NCI-H146 treated with DMSO at 0.1 percent for 48 hours (cell line): ENCODE results near the gene INPP4B.

Experiments used
- DNase-seq: peaks from one replicate; lab custom pipeline; 2025; ENCODE audit not compliant: unreplicated experiment; lab: John Stamatoyannopoulos, UW

The INPP4B gene

DNA sequence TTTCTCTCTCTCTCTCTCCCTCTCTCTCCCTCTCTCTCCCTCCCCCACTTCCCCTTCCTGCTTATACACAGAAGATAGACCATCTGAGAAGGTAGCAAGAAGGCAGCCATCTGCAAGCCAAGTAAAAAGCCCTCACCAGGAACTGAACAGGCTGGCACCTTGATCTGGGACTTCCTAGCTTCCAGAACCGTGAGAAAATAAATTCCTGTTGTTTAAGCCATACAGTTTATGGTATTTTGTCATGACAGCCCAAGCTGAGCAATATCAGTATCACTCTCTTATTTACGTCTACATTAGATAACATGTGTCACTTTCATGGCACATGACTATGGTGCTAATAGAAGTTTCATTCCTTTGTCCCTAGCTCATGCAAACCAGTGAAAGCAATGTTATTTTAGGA, 581.1 kb downstream of the INPP4B start:
- no peak for DNase-seq

DNA sequence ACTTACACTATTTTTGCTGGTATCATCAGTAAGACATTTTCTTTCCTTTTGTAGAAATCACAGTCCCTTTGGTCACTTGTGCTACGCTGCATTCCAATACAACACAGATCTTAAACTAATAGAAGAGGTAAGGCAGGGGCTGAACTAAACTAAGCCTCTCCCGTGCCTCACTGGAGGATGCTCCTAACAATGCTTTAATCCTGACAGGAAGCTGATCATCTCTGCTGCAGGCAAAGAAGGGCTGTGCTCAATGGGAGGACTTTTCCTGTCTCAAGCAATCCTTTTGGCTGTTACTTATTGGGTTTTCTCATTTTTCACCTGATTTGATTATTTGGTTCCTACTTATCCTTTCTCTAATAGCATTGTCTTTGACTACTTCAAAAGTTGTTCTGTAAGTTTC, 583.1 kb downstream of the INPP4B start:
- DNase-seq, result no peak

DNA sequence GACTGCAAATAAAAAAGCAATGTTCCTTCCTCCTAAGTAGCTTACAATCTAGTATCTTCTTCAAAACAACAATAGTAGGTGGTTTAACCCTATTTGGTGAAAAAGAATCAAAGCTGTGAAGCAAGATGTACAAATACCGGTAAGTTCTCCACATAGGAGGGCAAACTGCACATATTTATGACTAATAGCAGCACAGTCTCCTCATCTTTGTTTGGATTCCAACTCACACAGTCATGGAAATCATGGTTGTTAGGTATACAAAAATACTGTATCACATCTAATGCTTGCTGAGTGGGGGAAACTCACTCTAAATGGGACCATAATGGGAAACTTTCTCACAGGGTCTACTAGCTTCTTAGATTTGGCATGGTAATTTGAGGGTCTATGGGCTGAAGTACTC, 597.2 kb downstream of the INPP4B start:
- no peak for DNase-seq

DNA sequence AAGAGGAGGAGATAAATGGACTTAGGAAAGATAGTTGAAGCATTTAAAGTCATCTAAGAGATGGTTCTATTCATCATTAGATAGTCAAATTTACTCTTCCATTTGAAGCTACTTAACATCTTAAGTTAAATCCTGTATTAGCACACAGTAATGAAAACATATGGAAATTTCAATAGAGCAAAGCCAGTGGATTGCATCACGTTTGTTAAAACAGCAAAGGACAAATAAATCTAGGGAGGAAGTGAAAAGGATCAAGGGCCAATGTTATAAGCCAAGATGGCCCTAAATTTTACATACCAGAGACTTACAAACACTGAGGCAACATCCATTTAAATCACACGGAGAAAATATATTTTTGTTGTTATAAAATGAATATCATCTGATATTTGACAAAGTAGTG, 602.8 kb downstream of the INPP4B start:
- DNase-seq, result no peak

DNA sequence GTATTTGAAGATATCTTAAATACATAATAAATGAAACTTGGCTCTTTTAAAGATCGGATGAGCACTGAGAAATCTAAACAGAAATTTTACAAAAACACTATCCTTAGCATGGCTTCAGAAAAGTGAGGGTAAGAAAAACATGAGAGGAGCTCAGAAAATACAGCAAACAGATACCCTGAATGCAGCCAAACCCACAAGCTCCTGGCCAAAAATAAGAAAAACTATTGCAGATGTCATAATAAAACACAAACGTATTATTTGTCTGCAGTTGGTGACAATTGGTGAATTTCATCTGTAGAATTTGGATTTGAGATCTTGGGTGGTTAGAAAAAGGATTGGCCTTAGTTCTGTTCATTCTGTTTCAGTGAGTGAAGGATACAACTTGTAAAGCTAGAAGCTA, 603.9 kb downstream of the INPP4B start:
- no peak for DNase-seq

DNA sequence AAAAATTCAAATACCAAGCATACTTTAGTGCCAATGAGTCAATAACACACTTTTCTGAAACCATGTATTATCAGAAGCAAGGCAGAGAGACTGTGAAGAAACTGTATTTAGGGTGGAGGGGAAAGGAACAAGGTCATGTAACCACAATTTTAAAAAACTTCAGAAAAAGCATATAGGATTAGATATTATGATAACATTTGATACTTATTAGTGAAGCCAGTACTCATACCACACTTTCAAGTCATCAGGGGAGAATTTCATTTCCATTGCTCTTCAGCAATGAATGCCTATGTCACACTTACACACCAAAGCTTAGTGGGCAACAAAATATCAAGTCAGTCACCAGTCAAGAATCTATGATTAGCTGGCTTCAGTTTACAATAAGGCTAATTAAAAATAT, 607.5 kb downstream of the INPP4B start:
- no peak for DNase-seq

DNA sequence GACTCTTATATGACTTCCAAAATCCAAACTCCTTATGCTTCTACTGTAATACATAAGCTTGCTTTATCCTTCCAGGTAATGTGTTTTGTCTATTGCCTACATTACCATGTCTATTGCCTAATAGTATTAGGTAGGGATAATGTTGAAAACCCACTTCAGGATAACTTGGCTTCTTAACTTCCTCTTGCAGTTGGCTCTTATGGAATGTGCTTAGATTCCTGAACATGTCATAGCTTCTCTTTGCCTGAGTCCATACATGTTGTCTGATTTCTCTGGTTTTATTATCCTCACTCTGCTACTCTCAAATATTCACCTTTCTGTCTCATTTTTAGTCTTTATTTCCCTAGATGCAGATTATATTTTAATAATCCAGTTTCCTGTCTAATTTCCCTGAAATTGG, 609.8 kb downstream of the INPP4B start:
- DNase-seq, result no peak

DNA sequence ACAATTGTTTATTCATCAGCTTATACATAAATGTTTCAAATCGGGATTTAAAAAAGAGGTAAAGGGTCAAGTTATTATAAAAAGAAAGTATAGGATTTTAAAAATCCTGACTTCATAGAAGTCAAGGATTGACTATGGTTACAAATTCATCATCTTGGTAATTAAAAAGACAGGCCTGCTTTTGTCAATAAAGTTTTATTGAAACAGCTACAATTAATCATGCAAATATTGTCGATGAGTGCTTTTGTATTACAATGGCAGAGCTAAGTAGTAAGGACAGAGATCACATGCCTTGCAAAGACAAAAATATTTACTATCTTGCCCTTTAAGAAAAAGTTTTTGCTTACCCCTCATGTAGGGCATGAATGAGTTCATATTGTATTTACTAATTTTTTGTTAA, 614.3 kb downstream of the INPP4B start:
- DNase-seq, result no peak

DNA sequence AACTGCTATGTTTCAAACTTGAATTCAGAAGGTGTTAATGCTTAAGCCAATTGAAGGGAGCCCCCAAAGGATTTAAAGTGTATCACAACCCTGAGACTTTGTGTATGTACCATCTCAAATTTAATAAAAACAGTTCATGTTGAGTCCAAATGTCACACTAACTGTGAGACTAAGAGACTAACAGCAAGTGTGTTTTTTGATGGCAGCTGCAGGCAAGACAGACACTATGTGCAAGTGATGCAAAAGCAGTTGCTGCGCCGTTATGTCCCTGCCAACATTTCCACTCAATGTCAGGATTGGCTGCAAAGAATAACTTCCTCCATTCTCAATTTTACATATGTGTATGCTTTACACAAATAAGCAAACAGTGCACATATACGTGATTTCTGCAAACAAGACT, 615.1 kb downstream of the INPP4B start:
- DNase-seq, result no peak

DNA sequence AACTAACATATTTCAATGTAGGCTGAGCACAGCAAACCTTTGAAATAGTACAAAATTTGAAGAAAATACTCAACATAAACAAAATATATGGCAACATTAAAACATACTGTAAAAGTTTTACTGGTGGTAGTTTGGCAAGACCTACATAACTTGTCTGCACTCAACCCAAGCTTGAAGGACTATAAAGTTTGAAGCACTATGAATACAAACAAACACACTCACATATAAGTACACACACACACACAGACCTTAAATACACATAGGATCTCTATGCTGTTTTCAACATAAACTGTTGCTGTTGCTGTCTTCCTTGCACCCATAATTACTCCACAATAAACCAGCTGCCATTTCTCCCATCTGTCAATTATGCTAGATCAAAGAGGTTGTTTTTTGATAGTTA, 620.1 kb downstream of the INPP4B start:
- no peak for DNase-seq

DNA sequence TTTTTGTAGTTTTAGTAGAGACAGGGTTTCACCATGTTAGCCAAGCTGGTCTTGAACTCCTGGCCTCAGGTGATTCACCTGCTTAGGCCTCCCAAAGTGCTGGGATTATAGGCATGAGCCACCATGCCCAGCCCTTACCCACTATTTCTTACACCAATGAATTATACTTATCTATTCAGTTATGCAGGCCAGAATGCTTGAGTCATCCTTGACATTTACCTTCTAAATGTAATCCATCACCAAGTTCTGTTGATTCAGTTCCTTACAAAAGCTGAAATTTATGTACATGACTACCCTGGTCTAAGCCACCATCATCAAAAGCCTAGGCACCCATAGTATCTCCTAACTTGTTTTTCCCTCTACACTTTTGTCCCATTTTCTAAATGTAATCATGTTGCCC, 624.0 kb downstream of the INPP4B start:
- no peak for DNase-seq

DNA sequence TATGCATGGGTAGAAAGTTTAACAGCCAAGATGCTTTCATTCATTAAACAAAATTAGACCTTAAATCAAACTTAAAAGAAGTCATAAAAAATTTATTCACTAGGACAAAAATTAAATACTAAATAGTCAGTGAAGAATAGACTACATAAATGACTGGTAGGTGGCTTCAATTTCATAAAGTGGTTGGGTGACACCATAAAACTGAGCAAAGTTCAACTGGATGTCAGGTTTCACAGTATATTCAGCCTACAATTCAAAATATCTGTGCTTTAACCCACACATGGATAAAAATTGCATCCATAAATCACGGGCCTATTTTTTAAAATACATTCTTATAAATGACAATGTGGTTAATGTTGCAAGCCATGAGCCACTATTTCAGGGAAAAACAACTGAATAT, 627.4 kb downstream of the INPP4B start:
- DNase-seq, result no peak

DNA sequence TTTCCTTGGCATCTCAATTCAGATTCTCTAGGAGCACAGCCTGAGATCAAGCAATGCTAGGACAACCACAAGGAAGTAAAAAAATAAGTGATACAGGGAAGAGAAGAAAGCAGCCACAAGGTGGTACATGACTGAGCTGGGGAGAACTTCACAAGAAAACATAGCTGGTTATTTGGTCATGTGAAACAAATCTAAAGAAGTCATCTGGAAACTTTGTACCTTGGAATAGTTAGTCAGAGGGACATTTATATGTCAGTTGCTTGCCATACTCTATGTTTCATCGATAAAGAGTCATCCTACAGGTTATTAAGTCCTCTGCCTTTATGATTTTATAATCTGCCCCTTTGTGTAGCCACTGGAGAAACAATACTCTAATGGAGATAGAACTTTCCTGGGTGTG, 634.7 kb downstream of the INPP4B start:
- no peak for DNase-seq

DNA sequence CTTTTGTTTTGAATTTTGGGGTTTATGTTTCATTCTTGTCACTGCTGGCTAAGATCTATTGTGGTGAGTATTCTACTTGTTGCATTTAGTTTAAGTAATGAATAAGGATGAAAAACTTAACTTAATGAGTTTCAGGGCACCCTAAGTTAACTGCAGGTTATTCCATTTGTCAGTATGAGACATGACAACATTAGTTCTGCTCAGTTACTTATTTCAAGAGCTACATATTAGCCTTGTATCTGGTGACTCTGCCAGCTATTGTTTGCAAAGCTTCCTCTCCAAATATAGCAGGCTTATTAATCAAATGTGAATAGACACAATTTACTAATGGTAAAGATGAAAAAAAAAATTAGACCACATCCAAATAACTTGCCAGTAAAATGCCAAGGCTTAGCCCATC, 642.6 kb downstream of the INPP4B start:
- DNase-seq, result no peak

DNA sequence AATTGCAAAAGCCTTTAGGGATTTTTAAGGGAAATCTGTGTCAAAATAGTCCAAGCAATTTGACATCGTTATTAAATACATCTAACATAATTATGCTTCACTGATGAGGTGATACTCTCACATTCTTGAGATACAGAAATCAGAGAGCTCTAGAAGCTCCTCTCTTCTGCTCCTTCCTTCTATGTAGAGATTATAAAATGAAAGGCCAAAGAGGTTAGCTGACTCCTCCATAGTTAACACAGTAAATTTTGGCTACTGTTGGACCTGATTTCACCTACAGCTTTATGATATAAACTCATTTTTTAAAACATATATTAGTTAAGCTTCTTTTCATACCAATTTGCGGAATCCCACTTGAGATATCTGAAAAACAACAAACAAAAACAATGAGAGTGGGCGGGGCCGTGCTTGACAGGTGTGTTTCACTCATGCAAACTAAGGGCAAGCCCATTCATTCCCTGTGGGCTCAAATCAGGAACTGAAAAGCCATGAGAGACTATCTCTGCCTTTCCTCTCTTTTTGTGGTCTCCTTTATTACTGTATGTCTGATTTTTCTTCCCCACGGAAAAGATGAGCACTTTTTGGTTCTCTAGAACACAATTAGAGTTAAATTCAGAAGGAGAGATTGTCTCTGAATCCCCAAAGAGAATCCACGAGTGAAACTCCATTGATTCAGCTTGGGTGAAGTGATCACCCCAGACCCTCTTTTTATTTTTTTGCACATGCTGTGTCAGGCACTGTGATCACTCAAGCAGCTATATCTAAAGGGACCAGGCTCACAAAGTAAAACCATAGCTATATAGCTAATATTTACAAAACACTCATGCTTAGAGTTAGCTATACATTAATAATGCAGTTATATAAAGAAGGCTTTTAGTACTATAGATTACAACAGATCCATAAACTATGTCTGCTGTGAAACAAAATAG, 643.4 kb downstream of the INPP4B start:
- DNase-seq, result no peak

DNA sequence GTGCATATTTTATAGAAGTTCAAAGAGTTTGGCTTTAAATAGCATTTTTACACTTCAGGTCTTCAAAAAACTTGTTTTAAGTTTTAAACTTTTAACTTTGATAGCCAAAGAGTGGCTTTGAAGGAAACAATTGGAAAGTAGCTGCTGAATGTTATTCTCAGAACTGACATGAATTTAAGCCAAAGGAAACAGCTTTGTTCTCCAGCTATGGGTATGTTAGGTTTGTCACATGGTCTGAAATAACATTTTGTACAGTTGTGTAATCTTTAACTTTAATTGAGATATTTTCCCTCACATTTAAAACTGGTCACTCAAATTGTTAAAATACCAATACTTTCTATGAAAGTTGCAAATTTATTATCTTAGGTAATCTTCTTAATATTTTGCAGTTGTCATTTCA, 645.1 kb downstream of the INPP4B start:
- no peak for DNase-seq

DNA sequence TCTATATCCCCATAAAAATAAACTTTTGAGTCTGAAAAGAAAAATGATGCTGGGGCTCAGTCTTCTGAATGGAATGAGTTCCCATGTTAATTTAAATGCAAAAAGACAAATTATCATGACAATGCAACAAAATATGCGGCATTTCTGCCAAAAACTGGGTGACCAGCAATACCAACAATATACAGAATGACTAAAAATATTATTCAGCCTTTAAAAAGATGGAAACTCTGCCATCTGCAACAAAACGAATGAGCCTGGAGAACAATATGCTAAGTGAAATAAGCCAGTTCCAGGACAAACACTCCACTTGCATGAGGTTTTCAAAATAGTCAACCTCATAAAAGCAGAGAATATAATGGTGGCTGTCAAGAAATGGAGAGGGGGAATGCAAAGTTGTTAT, 651.2 kb downstream of the INPP4B start:
- no peak for DNase-seq

DNA sequence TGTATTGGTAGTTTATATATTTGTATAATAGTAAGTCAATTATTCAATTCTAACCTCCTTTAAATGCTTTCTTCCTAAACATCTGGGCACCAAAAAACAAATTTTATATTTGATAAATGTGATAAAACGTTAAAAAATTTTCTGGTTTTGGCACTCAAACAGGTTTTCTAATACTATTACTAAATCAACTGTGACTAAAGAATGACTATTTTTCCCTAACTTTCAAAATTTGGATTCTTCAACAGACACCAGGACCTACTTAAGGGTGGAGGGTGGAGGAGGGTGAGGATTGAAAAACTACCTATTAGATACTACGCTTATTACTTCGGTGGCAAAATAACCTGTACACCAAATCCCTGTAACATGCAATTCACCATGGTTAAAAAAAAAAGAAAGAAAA, 654.2 kb downstream of the INPP4B start:
- no peak for DNase-seq

DNA sequence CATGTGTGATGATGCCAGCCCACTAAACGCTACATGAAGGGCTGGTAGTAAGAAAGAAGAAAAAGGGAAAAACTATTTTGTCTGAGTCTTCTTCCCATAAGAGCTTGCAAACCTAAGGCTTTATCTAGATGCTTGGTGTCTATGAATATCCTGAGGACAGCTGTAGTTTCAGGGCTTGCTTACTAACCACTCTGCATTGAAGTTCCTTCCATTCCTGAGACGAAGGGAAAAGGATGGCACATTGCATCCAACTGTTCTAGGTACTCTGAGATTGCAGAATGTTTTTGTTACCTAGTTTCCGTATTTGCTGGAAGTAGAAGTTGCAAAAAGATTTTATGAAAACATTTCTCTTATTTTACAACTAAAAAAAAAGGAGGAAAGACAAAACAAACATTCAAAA, 665.1 kb downstream of the INPP4B start:
- DNase-seq, result no peak

DNA sequence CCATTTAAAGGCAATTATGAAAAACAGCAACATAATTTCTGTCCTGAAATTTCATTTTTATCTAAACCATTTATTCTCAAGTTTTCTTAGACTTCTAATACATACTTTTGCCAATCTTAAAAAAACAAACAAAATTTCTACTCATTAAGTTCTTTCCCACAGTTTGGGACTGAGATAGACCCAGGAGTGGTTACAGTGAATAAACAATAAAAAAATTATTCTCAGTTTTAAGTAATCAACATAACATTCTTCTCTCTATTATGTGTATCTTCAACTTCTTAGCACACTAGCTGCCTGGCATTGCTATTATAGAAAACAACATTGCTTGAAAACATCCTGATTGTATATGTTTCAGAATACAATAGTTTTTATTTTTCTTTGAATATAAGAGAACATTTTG, 676.9 kb downstream of the INPP4B start:
- DNase-seq, result no peak

DNA sequence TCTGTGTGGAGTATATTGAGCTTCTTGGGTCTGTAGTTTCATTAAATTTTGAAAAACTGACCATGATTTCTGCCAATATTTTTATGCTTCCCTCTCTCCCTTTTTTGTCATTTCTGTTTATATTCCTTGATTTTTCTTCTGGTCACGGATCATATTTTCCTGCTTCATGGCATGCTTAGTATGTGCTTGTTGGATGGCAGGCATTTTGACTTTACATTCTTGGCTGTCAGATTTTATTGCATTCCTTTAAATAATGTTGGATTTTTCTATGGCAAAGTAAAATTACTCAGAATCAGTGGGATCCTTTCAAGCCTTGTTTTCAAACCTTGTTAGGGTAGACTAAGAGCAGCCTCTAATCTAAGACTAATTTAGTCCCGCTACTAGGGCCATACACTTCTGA, 677.9 kb downstream of the INPP4B start:
- DNase-seq, result no peak

DNA sequence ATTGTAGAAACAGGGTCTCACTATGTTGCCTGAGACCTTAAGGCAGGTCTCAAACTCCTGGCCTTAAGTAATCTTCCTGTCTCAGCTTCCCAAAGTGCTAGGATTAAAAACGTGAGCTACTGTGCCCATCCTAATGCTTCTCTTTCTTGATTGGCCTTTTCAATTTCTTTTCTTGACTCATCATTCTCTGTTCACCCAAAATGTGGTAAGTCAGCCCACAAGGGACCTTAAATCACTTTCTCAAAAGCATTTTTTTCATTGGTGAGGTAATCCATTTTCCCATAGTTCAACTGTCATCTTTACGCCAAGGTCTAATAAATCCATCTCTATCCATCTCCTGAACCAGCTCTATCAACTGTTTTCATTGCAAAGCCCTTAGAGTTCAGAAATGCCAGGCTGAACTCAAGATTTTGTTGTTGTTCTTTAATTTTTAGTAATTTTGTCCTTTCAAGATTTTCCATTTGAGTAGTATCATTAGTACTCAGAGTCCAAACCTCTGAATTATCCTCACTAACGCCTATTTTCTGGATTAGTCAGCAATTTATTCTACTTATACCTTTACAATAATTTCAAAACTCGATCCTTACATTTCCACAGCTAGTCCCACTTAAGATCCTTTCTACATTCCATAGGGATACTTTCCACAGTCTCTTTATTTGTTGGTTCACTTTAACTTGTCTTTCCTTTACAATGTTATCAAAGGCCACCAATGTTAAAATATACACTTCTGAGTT, 681.2 kb downstream of the INPP4B start:
- DNase-seq, result no peak

DNA sequence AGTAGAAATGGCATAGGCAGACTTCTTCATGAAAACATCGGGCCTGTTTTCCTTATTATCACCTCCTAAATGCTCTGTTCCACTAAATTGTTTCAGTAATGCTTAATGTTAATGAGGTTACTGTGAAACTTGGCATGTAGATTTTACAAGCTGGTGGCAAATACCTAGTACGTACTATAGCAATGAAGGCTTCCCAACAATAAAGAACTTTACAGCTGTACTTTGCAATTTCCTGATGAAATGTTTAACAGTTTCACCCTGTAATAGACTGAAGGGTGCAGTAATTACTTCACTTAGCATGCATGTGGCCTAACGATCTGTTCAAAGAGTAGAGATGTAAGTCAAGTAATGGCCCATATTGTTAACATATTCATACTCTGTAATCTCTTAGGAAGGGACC, 685.0 kb downstream of the INPP4B start:
- no peak for DNase-seq
